Mucosa of rectum (tissue), 2 donors: Measurements from ENCODE around the gene A1CF.
A peak's percentile ranks its signal among the peaks of the same experiment; 100 is the strongest.
"Not testable (repeated sequence)": the region's sequence is repeated elsewhere in the genome, so short reads cannot be mapped to it uniquely, and the experiment has no call there.

Experiments used
- H3K27ac ChIP-seq, 2 donors: one replicate each; pipeline ENCODE4 v1.7.0; 2013; ENCODE audit warnings: inconsistent platforms in 2 of 2, low read depth in 2 of 2, low read length in 2 of 2
- H3K27me3 ChIP-seq, 2 donors: one replicate each; pipeline ENCODE4 v1.7.0; 2013; ENCODE audit warnings: low read length in 2 of 2; ENCODE audit not compliant: control insufficient read depth in 2 of 2, insufficient read depth in 2 of 2
- H3K36me3 ChIP-seq, 2 donors: one replicate each; pipeline ENCODE4 v1.7.0; 2013; ENCODE audit warnings: low read length in 2 of 2; ENCODE audit not compliant: control insufficient read depth in 2 of 2, insufficient read depth in 2 of 2
- H3K4me1 ChIP-seq, 2 donors: one replicate each; pipeline ENCODE4 v1.7.0; 2013; ENCODE audit warnings: low read length in 2 of 2, mild to moderate bottlenecking in 1 of 2; ENCODE audit not compliant: control insufficient read depth in 2 of 2, insufficient read depth in 2 of 2
- H3K4me3 ChIP-seq, 2 donors: one replicate each; pipeline ENCODE4 v1.7.0; 2013; ENCODE audit warnings: low read length in 2 of 2
- H3K9ac ChIP-seq, 2 donors: one replicate each; pipeline ENCODE4 v1.7.0; 2013; ENCODE audit warnings: low read length in 2 of 2, low read depth in 1 of 2, mild to moderate bottlenecking in 1 of 2
- H3K9me3 ChIP-seq, 2 donors: one replicate each; pipeline ENCODE4 v1.7.0; 2013; ENCODE audit warnings: low read length in 2 of 2; ENCODE audit not compliant: control insufficient read depth in 2 of 2
- donor health status: healthy.
- donor health status: Normal muscosa, but diverticular disease.

A1CF gene

DNA sequence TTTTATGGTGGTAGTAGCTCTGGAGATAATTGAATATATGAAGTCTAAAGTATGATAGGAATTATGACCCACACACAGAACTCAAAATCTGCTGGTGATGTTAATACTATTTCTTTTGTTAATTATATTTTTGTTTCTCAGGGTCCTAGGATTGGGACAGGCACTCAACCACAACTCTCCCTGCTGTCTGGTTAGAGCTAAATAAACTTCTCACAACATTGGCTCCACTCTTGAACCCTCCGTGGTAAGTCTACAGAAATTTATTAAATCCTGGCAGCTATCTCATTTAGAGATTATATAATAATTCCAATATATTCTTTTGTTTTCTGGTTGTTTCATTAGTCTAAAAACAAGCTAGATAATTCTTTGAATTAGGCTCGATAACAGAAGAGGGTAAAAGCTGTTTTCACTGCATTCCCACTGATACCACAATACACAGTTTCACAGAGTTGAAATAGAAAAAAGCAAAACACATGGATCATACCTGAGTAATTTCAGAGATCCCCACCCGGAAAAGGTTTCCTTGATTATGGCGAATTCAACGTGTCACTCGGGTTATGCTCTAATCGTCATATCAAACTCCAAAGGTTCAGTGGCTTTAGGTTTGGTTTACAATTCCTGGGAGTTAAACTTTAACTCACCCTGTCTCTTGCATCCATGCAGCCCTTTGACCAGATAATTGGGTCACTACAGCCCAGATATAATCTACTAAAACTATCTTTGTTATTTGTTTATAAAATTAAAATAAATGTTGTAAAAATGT is at the start of gene A1CF:
Gene A1CF (minus strand): TSS at position 531 of the 763 bp plus-strand sequence. CDS start 25,687 bp downstream, outside the sequence.
- peaks cover 0 to 2% of the 10 kb centered on the region in 2 donors for H3K36me3 ChIP-seq
- peak within 1 kb of the TSS; percentile 59 to 70 for H3K4me3 ChIP-seq
- H3K27ac ChIP-seq = peak within 1 kb of the TSS; percentile 64 to 84
- H3K27me3 ChIP-seq = no peaks in the 10 kb centered on the region
- peaks cover 0 to 12% of the 10 kb centered on the region in 2 donors for H3K4me1 ChIP-seq
- no peaks in the 10 kb centered on the region for H3K9me3 ChIP-seq
- H3K9ac ChIP-seq = peak within 1 kb of the TSS; percentile 44 to 66

DNA sequence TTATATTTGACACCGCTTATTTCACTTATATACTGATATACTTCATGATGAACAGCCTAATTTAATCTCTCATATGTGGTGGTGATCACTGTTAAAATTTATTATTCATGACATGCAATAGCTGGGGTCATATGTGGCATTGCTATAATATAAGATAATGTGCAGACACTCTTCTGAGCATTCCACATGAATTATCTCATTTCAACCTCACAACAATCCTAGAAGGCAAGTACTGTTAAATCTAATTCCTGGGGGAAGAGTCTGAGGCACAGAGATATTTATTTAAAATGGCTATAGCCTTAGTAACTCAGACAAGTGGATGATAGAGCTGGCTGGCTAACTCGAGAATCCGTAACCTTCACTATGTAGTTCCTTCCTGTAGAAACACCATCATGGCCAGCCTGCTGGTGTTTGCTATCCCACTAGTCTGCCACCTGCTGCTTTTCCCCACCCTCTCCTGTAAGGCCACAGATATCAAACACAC is 46.6 kb upstream of the A1CF start:
- Histone ChIP-seq H3K36me3 (no peaks in the 10 kb centered on the region), H3K9me3 (no peaks in the 10 kb centered on the region), H3K27ac (no peak overlapping the region), H3K4me1 (no peaks in the 10 kb centered on the region), H3K27me3 (no peaks in the 10 kb centered on the region), H3K9ac (no peak overlapping the region), H3K4me3 (no peak overlapping the region)

DNA sequence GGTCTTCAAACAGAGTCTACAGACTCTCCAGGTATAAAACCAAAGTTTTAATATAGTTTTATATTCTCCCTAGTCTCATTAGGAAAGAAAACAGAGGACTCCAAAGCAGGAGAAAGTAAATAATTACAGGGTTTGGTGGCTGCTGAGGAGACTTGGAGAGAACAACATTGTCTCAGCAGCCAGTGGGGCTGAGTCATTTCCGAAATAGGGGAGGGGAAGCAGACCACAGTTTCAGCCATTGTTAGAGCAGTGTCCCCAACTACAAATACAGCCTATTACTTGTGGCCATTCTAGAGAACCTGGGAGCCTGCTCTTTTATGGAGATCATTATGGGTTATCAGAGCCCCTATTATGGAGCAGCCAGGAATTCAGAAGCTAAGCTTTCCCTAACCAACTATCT is 44.2 kb upstream of the A1CF start:
- H3K4me1 ChIP-seq = no peaks in the 10 kb centered on the region
- no peak overlapping the region for H3K9ac ChIP-seq
- no peaks in the 10 kb centered on the region for H3K36me3 ChIP-seq
- H3K27ac ChIP-seq = no peak overlapping the region
- H3K27me3 ChIP-seq = no peaks in the 10 kb centered on the region
- H3K4me3 ChIP-seq = no peak overlapping the region
- no peaks in the 10 kb centered on the region for H3K9me3 ChIP-seq

- H3K9ac ChIP-seq = no peak overlapping the region
- no peak overlapping the region for H3K27ac ChIP-seq
- no peaks in the 10 kb centered on the region for H3K4me1 ChIP-seq
- no peaks in the 10 kb centered on the region for H3K36me3 ChIP-seq
- H3K4me3 ChIP-seq = no peak overlapping the region
- peaks cover 2 to 4% of the 10 kb centered on the region in 2 donors for H3K9me3 ChIP-seq
- no peaks in the 10 kb centered on the region for H3K27me3 ChIP-seq
Observed at GRCh38 chr10:50928190-50928552, 42.7 kb upstream of the A1CF start.

DNA sequence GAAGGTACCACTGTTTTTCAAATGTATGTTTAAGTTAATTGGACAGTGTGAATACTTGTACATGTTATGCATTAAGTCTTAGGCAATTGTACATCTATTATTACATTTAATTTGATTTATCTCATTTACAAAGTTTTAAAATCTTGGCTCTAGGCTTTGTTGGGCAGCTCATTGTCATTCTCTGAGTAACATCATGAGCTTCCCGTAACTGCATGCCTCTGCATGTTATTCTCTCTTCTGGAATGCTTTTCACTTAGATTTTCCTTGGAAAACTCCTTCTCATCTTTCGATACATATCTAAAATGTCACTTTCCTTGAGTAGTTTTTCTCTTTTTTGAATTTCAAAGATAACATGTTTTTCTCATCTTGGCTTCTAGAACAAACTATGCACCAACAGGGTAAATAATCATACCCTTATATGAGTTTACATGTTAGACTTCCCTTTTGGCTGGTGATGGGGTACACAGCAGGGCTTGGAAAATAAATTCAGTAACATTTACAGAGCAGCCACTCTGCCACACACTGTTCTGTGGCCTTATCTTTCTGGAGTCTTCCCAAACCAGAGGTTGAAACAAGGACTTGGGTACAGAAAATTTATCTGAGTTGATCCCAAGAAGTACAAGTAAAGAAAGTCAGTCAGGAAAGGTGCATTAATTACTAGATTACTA is 42.2 kb upstream of the A1CF start:
- no peaks in the 10 kb centered on the region for H3K4me1 ChIP-seq
- no peak overlapping the region for H3K4me3 ChIP-seq
- no peak overlapping the region for H3K27ac ChIP-seq
- no peaks in the 10 kb centered on the region for H3K36me3 ChIP-seq
- peaks cover 2 to 4% of the 10 kb centered on the region in 2 donors for H3K9me3 ChIP-seq
- no peaks in the 10 kb centered on the region for H3K27me3 ChIP-seq
- no peak overlapping the region for H3K9ac ChIP-seq

GRCh38 chr10:50923471-50923870 is 38.0 kb upstream of the A1CF start:
- not testable (repeated sequence) for H3K36me3 ChIP-seq, H3K9me3 ChIP-seq, H3K4me1 ChIP-seq, H3K9ac ChIP-seq, H3K4me3 ChIP-seq, H3K27me3 ChIP-seq, H3K27ac ChIP-seq

- Histone ChIP-seq H3K4me1 (no peaks in the 10 kb centered on the region), H3K4me3 (no peak overlapping the region), H3K27me3 (no peaks in the 10 kb centered on the region), H3K9me3 (peaks cover 2 to 4% of the 10 kb centered on the region in 2 donors), H3K9ac (no peak overlapping the region), H3K36me3 (no peaks in the 10 kb centered on the region), H3K27ac (no peak overlapping the region)
Observed at GRCh38 chr10:50919010-50919409, 33.6 kb upstream of the A1CF start.

DNA sequence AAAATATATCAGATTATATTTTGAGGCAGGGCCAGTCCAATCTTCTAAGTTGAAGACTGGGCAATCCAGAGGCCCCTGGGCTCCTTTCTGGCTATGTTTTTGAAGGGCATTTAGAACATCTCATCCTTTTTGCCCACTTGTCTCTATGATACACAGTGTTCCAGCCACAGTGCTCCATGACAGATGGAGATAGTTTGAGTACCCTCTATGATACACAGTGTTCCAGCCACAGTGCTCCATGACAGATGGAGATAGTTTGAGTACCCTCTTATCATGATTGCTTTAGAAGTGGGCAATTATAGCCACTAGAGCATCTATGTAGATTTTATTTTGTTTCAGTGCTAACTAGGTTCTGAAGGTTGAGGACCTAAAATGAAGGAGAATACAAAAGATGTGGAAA is 33.1 kb upstream of the A1CF start:
- Histone ChIP-seq H3K36me3 (no peaks in the 10 kb centered on the region), H3K9ac (no peak overlapping the region), H3K27me3 (no peaks in the 10 kb centered on the region), H3K27ac (no peak overlapping the region), H3K4me3 (no peak overlapping the region), H3K9me3 (peaks cover 2 to 3% of the 10 kb centered on the region in 2 donors), H3K4me1 (no peaks in the 10 kb centered on the region)

GRCh38 chr10:50917486-50917885 is 32.1 kb upstream of the A1CF start:
- no peaks in the 10 kb centered on the region for H3K9me3 ChIP-seq
- no peak overlapping the region for H3K27ac ChIP-seq
- H3K4me1 ChIP-seq = no peaks in the 10 kb centered on the region

DNA sequence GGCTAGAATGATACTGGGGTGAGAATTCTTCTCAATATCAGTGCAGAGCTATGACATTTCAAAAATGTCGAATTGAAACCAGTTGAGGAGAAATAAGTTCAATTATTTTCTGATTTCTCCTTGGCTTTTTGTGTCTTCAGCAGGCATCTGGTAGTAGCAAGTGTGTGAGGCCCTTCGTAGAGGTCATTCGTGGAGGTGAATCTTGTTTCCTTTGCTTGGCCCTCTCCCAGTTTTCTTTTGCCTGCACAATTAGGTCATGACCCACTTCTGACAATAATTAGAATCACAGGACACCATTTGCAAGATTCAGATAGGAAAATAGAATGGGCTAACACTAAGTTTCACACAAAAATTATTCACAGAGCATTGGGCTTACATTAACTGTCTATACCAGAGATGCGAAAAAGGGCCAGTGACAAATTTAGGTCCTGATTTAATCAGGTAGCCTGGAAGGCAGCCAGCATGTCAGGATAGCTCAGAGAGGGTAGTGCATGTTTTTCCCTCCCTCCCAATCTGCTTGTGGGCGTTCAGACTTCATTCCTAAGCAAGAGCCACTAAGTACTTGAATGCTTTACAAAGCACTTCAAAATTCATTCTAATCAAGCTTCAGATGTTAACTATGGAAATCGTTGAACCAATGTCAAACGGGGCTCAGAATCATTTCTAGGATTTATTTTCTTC is 24.0 kb upstream of the A1CF start:
- Histone ChIP-seq H3K27me3 (no peaks in the 10 kb centered on the region), H3K4me3 (no peak overlapping the region), H3K27ac (no peak overlapping the region), H3K9ac (no peak overlapping the region), H3K9me3 (no peaks in the 10 kb centered on the region), H3K4me1 (no peaks in the 10 kb centered on the region), H3K36me3 (no peaks in the 10 kb centered on the region)

More at GRCh38 chr10:50917486-50917885, 32.1 kb upstream of the A1CF start:
- Histone ChIP-seq H3K9ac (no peak overlapping the region), H3K36me3 (no peaks in the 10 kb centered on the region), H3K27me3 (no peaks in the 10 kb centered on the region), H3K4me3 (no peak overlapping the region)
